ENCODE results near the gene NEO1. TPM values are rescaled to one million over a fixed set of nuclear protein-coding genes. Genes with fewer than 3 reads are reported as not detected.

The NEO1 gene
- total and polyA plus RNA-seq, 7 experiments from 2014 or later = 1.4 to 9.5 (median 6.4) TPM

- no peaks in the 10 kb centered on the region for H3K36me3 ChIP-seq (ENCODE audit: control insufficient read depth in 2 of 3, insufficient read depth in 3 of 3, low read length in 3 of 3)
- no peak overlapping the region for H3K4me3 ChIP-seq (ENCODE audit: low read length)
- H3K9me3 ChIP-seq (ENCODE audit: control insufficient read depth in 2 of 3, low read length in 3 of 3) = no peaks in the 10 kb centered on the region
- DNase-seq = no peak
- Mint-ChIP-seq H3K4me3 (no peak overlapping the region), H3K9me3 (no peaks in the 10 kb centered on the region), H3K27me3 (no peaks in the 10 kb centered on the region), H3K36me3 (peaks cover 0 to 5% (median 0%) of the 10 kb centered on the region in 5 donors), H3K27ac (no peak overlapping the region), H3K4me1 (no peaks in the 10 kb centered on the region)
- ATAC-seq = no peak
- no peak overlapping the region for H3K27ac ChIP-seq (ENCODE audit: low read depth, low read length)
- no peaks in the 10 kb centered on the region for H3K4me1 ChIP-seq (ENCODE audit: control insufficient read depth in 2 of 2, insufficient read depth in 2 of 2, low read length in 2 of 2)
- ChIA-PET CTCF (no interaction called here), POLR2A (no interaction called here)
- intact Hi-C loops (cut with micrococcal nuclease) = no loop called here
- no peaks in the 10 kb centered on the region for H3K27me3 ChIP-seq (ENCODE audit: control insufficient read depth in 2 of 2, insufficient read depth in 2 of 2, low read length in 2 of 2)
These were observed 120.2 kb downstream of the NEO1 start for GRCh38 chr15:73172508-73172907.

GRCh38 chr15:73174171-73174570 is 121.9 kb downstream of the NEO1 start:
- H3K4me1 Mint-ChIP-seq = no peaks in the 10 kb centered on the region
- no peak overlapping the region for H3K4me3 ChIP-seq (ENCODE audit: low read length)
- no peaks in the 10 kb centered on the region for H3K36me3 ChIP-seq (ENCODE audit: control insufficient read depth in 2 of 3, insufficient read depth in 3 of 3, low read length in 3 of 3)
- no peaks in the 10 kb centered on the region for H3K27me3 ChIP-seq (ENCODE audit: control insufficient read depth in 2 of 2, insufficient read depth in 2 of 2, low read length in 2 of 2)
- no peaks in the 10 kb centered on the region for H3K4me1 ChIP-seq (ENCODE audit: control insufficient read depth in 2 of 2, insufficient read depth in 2 of 2, low read length in 2 of 2)
- H3K27ac Mint-ChIP-seq = no peak overlapping the region
- no peaks in the 10 kb centered on the region for H3K27me3 Mint-ChIP-seq
- ChIA-PET CTCF (interaction anchor here (0.7 kb wide), 1 partner anchor 110 kb away, joined by 3 read pairs; no protein-coding TSS in a partner anchor), POLR2A (no interaction called here)
- no peaks in the 10 kb centered on the region for H3K9me3 Mint-ChIP-seq
- intact Hi-C loops (cut with micrococcal nuclease) = no loop called here
- H3K9me3 ChIP-seq (ENCODE audit: control insufficient read depth in 2 of 3, low read length in 3 of 3) = no peaks in the 10 kb centered on the region
- H3K27ac ChIP-seq (ENCODE audit: low read depth, low read length) = no peak overlapping the region
- no peak overlapping the region for H3K4me3 Mint-ChIP-seq
- H3K36me3 Mint-ChIP-seq = peaks cover 0 to 8% (median 0%) of the 10 kb centered on the region in 5 donors
- no peak for ATAC-seq
- no peak for DNase-seq

GRCh38 chr15:73175382-73175781 is 123.1 kb downstream of the NEO1 start:
- Histone ChIP-seq H3K36me3 (ENCODE audit: control insufficient read depth in 2 of 3, insufficient read depth in 3 of 3, low read length in 3 of 3) (no peaks in the 10 kb centered on the region), H3K4me3 (ENCODE audit: low read length) (no peak overlapping the region), H3K9me3 (ENCODE audit: control insufficient read depth in 2 of 3, low read length in 3 of 3) (no peaks in the 10 kb centered on the region), H3K27me3 (ENCODE audit: control insufficient read depth in 2 of 2, insufficient read depth in 2 of 2, low read length in 2 of 2) (no peaks in the 10 kb centered on the region), H3K27ac (ENCODE audit: low read depth, low read length) (no peak overlapping the region), H3K4me1 (ENCODE audit: control insufficient read depth in 2 of 2, insufficient read depth in 2 of 2, low read length in 2 of 2) (no peaks in the 10 kb centered on the region)
- no peaks in the 10 kb centered on the region for H3K27me3 Mint-ChIP-seq
- no peak overlapping the region for H3K4me3 Mint-ChIP-seq
- ChIA-PET POLR2A (no interaction called here), CTCF (no interaction called here)
- no peak for DNase-seq
- H3K4me1 Mint-ChIP-seq = no peaks in the 10 kb centered on the region
- intact Hi-C loops (cut with micrococcal nuclease) = no loop called here
- no peak overlapping the region for H3K27ac Mint-ChIP-seq
- ATAC-seq = no peak
- H3K36me3 Mint-ChIP-seq = peaks cover 0 to 15% (median 4%) of the 10 kb centered on the region in 5 donors
- H3K9me3 Mint-ChIP-seq = peaks cover 0 to 2% (median 0%) of the 10 kb centered on the region in 11 donors

GRCh38 chr15:73176598-73176997 is 124.3 kb downstream of the NEO1 start:
- Histone ChIP-seq H3K27ac (ENCODE audit: low read depth, low read length) (no peak overlapping the region), H3K4me3 (ENCODE audit: low read length) (no peak overlapping the region), H3K9me3 (ENCODE audit: control insufficient read depth in 2 of 3, low read length in 3 of 3) (no peaks in the 10 kb centered on the region), H3K27me3 (ENCODE audit: control insufficient read depth in 2 of 2, insufficient read depth in 2 of 2, low read length in 2 of 2) (no peaks in the 10 kb centered on the region), H3K4me1 (ENCODE audit: control insufficient read depth in 2 of 2, insufficient read depth in 2 of 2, low read length in 2 of 2) (no peaks in the 10 kb centered on the region), H3K36me3 (ENCODE audit: control insufficient read depth in 2 of 3, insufficient read depth in 3 of 3, low read length in 3 of 3) (no peaks in the 10 kb centered on the region)
- peaks cover 0 to 25% (median 17%) of the 10 kb centered on the region in 5 donors for H3K36me3 Mint-ChIP-seq
- intact Hi-C loops (cut with micrococcal nuclease) = no loop called here
- POLR2A ChIA-PET = no interaction called here
- H3K27ac Mint-ChIP-seq = no peak overlapping the region
- CTCF ChIA-PET = no interaction called here
- peaks cover under 1 to 13% (median 5%) of the 10 kb centered on the region in 11 donors for H3K9me3 Mint-ChIP-seq
- H3K4me3 Mint-ChIP-seq = no peak overlapping the region
- no peaks in the 10 kb centered on the region for H3K4me1 Mint-ChIP-seq
- no peak for ATAC-seq
- no peak for DNase-seq
- H3K27me3 Mint-ChIP-seq = no peaks in the 10 kb centered on the region

GRCh38 chr15:73183071-73183470 is 130.8 kb downstream of the NEO1 start:
- DNase-seq = no peak
- Mint-ChIP-seq H3K27ac (peak overlapping the region in 1 of 9 donors; percentile 2), H3K4me3 (no peak overlapping the region), H3K4me1 (no peaks in the 10 kb centered on the region), H3K9me3 (peaks cover 6 to 35% (median 20%) of the 10 kb centered on the region in 11 donors), H3K27me3 (no peaks in the 10 kb centered on the region), H3K36me3 (peaks cover 2 to 53% (median 40%) of the 10 kb centered on the region in 5 donors)
- intact Hi-C loops (cut with micrococcal nuclease) = no loop called here
- H3K27me3 ChIP-seq (ENCODE audit: control insufficient read depth in 2 of 2, insufficient read depth in 2 of 2, low read length in 2 of 2) = no peaks in the 10 kb centered on the region
- no peak overlapping the region for H3K4me3 ChIP-seq (ENCODE audit: low read length)
- POLR2A ChIA-PET = no interaction called here
- ATAC-seq = no peak
- no peaks in the 10 kb centered on the region for H3K9me3 ChIP-seq (ENCODE audit: control insufficient read depth in 2 of 3, low read length in 3 of 3)
- H3K4me1 ChIP-seq (ENCODE audit: control insufficient read depth in 2 of 2, insufficient read depth in 2 of 2, low read length in 2 of 2) = no peaks in the 10 kb centered on the region
- no peak overlapping the region for H3K27ac ChIP-seq (ENCODE audit: low read depth, low read length)
- CTCF ChIA-PET = no interaction called here
- no peaks in the 10 kb centered on the region for H3K36me3 ChIP-seq (ENCODE audit: control insufficient read depth in 2 of 3, insufficient read depth in 3 of 3, low read length in 3 of 3)

- Mint-ChIP-seq H3K27me3 (peaks cover 0 to 7% (median 0%) of the 10 kb centered on the region in 5 donors), H3K27ac (no peak overlapping the region), H3K4me1 (no peaks in the 10 kb centered on the region), H3K36me3 (peaks cover 0 to 10% (median 3%) of the 10 kb centered on the region in 5 donors), H3K9me3 (peaks cover 0 to 10% (median 4%) of the 10 kb centered on the region in 11 donors), H3K4me3 (no peak overlapping the region)
- intact Hi-C loops (cut with micrococcal nuclease) = no loop called here
- H3K4me1 ChIP-seq (ENCODE audit: control insufficient read depth in 2 of 2, insufficient read depth in 2 of 2, low read length in 2 of 2) = no peaks in the 10 kb centered on the region
- no peaks in the 10 kb centered on the region for H3K9me3 ChIP-seq (ENCODE audit: control insufficient read depth in 2 of 3, low read length in 3 of 3)
- H3K27me3 ChIP-seq (ENCODE audit: control insufficient read depth in 2 of 2, insufficient read depth in 2 of 2, low read length in 2 of 2) = no peaks in the 10 kb centered on the region
- ATAC-seq (no peak), DNase-seq (no peak)
- no peak overlapping the region for H3K4me3 ChIP-seq (ENCODE audit: low read length)
- H3K36me3 ChIP-seq (ENCODE audit: control insufficient read depth in 2 of 3, insufficient read depth in 3 of 3, low read length in 3 of 3) = no peaks in the 10 kb centered on the region
- ChIA-PET POLR2A (no interaction called here), CTCF (no interaction called here)
- H3K27ac ChIP-seq (ENCODE audit: low read depth, low read length) = no peak overlapping the region
These were observed 137.9 kb downstream of the NEO1 start for GRCh38 chr15:73190189-73190601.

- Mint-ChIP-seq H3K4me3 (no peak overlapping the region), H3K27ac (no peak overlapping the region), H3K9me3 (peaks cover 0 to 1% (median 0%) of the 10 kb centered on the region in 11 donors), H3K36me3 (peaks cover 0 to 3% (median 0%) of the 10 kb centered on the region in 5 donors), H3K4me1 (peaks cover 0 to 9% (median 0%) of the 10 kb centered on the region in 7 donors), H3K27me3 (peaks cover 0 to 11% (median 7%) of the 10 kb centered on the region in 5 donors)
- Histone ChIP-seq H3K27ac (ENCODE audit: low read depth, low read length) (no peak overlapping the region), H3K4me3 (ENCODE audit: low read length) (no peak overlapping the region), H3K9me3 (ENCODE audit: control insufficient read depth in 2 of 3, low read length in 3 of 3) (no peaks in the 10 kb centered on the region), H3K4me1 (ENCODE audit: control insufficient read depth in 2 of 2, insufficient read depth in 2 of 2, low read length in 2 of 2) (peaks cover 0 to 5% of the 10 kb centered on the region in 2 donors), H3K36me3 (ENCODE audit: control insufficient read depth in 2 of 3, insufficient read depth in 3 of 3, low read length in 3 of 3) (no peaks in the 10 kb centered on the region), H3K27me3 (ENCODE audit: control insufficient read depth in 2 of 2, insufficient read depth in 2 of 2, low read length in 2 of 2) (no peaks in the 10 kb centered on the region)
- ChIA-PET CTCF (no interaction called here), POLR2A (no interaction called here)
- ATAC-seq = no peak
- DNase-seq = no peak
- intact Hi-C loops (cut with micrococcal nuclease) = no loop called here
These were observed 142.9 kb downstream of the NEO1 start for GRCh38 chr15:73195166-73195565.
